Stimulated activated CD4-positive, alpha-beta T cell treated with anti-CD3 and anti-CD28 coated beads, Interleukin-12 subunit alpha, Interleukin-12 subunit beta, amount 100 ng/mL, for 48 hours (primary cell): ENCODE data around the gene ABL2.
"Not testable (repeated sequence)": the region's sequence is repeated elsewhere in the genome, so short reads cannot be mapped to it uniquely, and the experiment has no call there.

Source experiments
- DNase-seq, 3 donors: peaks; one replicate each; pipeline ENCODE4 v3.0.0-alpha.2; 2020; ENCODE audit warnings: low read depth in 2 of 3, low spot score in 1 of 3

Gene ABL2

DNA sequence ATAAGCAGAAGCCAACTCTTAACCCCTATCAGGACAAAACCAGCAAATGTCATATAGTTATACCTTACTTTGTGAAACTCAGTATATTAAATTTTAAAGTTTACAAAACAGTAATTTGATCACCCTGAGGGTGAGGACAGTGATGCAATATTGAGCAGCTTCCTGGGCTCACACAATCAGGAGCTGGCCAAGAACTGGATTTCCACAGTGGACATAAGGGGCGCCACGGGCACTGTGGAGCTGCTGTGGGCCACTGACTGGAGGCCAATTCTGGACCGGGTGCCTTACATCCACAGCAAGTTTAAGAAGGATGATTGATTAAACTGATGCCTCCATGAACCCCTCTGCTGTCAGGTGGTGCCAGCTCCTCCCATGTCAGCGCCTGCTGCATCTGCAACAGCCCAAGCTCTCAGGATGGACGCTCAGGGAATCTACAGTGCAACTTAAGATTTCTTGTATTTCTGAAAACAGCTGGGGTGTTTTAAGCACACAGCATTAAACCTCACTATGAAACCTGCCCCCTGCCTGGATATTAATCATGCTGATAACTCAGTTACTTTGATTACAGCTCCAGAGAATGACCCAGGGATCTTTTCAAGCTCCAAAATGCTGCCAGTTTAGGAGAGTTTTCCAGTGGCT, 91.7 kb downstream of the ABL2 start:
- no peak for DNase-seq

DNA sequence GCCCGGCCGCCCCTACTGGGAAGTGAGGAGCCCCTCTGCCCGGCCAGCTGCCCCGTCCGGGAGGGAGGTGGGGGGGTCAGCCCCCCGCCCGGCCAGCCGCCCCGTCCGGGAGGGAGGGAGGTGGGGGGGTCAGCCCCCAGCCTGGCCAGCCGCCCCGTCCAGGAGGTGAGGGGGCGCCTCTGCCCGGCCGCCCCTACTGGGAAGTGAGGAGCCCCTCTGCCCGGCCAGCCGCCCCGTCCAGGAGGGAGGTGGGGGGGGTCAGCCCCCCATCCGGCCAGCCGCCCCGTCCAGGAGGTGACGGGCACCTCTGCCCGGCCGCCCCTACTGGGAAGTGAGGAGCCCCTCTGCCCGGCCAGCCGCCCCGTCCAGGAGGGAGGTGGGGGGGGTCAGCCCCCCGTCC, 93.8 kb downstream of the ABL2 start:
- not testable (repeated sequence) for DNase-seq

DNA sequence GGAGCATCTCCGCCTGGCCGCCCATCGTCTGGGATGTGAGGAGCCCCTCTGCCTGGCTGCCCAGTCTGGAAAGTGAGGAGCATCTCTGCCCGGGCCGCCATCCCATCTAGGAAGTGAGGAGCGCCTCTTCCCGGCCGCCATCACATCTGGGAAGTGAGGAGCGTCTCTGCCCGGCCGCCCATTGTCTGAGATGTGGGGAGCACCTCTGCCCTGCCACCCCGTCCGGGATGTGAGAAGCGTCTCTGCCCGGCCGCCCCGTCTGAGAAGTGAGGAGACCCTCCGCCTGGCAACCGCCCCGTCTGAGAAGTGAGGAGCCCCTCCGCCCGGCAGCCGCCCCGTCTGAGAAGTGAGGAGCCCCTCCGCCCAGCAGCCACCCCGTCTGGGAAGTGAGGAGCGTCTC, 94.3 kb downstream of the ABL2 start:
- not testable (repeated sequence) for DNase-seq

DNA sequence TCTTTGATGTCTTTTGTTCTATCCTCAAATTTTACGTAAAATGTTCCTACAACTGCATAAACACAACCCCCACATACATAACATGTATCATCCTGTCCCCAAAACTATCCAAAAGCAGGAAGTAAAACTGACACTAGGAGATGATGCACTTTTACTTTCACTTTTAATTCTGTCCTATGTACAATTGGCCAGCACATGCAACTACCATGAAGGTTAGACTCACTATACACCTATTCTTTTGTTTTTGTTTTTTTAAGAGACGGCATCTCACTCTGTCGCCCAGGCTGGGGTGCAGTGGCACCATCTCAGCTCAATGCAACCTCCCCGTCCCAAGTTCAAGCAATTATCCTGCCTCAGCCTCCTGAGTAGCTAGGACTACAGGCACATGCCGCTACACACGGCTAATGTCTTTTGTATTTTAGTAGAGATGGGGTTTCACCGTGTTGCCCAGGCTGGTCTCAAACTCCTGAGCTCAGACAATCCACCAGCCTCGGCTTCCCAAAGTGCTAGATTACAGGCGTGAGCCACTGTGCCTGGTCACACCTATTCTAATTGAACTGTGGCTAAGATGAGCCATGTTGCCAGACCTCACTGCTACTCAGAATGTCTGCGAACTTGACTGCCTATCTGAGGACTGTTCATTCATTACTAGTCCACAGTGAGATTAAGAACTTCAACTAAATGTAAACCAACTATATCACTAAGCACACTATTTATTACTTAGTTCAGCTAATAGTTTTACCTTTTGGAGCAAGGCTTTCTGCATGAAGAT, 99.6 kb downstream of the ABL2 start:
- peak in 1 of 3 donors; percentile 5 for DNase-seq

DNA sequence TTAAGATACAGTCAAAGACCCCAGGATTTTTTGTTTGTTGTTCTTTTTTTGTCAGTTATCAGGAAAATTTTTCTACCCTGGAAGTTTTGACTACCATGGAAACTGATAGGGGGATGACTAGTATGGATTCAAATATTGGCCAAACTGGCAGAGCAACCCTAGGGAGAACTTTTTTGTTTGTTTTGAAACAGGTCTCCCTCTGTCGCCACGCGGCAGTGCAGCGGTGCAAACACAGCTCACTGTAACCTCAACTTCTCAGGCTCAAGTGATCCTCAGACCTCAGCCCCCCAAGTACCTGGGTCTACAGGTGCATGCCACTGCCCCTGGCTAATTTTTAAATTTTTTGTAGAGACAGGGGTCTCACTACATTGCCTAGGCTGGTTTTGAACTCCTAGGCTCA, 101.0 kb downstream of the ABL2 start:
- DNase-seq = no peak

DNA sequence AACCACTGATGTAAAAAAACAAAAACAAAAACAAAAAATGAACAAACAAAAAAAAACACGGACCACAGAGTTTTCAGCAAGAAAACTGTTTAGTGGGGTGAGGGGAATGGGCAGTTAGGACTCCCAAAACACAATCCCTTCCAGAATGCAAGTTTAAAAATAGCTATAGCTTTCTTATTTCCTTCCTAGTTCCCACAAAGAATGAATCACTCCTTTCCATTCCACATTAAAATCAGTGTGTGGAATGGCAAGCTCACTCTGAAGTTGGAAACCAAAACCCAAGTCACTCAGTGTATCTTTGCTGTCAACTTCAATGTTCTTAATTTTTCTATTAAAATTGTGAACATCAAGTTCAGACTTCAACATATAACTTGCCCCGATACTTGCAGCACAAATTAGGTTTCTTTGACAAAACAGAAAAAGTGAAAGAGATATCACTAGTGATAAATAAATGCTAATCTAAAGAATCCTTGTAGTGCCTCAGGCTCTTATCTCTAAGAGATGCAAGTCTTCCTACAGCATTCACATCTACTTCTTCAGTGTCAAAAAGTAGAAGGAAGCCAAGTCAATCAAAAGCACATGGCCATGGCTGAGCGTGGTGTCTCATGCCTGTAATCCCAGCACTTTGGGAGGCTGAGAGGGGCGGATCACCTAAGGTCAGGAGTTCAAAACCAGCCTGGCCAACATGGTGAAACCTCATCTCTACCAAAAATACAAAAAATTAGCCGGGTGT, 102.1 kb downstream of the ABL2 start:
- no peak for DNase-seq

DNA sequence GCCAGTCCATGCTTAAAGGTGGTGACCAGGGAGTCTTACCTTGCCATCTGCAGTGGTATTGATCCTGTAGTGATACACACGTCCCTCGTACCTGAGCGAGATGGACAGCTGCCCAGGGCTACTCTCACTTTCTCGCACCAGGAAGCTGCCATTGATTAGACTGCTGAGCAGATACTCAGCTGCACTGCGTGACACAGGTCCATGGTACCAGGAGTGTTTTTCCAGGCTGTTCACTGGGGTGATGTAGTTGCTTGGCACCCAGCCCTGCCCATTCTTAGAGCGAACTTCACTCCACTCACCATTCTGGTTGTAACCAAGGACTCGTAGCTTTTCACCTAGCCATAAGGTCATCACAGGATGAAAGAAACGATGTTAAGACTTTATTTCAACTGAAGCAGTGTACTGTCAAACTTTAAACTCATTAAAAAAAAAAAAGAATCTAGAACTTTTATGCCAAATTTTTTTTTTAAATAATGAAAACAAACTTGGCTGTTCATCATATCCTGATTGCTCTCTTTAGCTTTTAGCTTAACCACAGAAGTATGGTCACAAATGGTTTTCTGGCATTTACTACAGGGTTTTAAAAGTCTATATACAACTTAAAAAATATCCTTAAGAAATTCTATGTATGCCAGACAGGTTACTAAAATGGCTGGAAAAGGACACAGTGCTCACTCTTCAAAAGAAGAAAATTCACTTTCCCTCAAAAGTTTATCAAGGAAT, 103.0 kb downstream of the ABL2 start:
- DNase-seq = no peak

DNA sequence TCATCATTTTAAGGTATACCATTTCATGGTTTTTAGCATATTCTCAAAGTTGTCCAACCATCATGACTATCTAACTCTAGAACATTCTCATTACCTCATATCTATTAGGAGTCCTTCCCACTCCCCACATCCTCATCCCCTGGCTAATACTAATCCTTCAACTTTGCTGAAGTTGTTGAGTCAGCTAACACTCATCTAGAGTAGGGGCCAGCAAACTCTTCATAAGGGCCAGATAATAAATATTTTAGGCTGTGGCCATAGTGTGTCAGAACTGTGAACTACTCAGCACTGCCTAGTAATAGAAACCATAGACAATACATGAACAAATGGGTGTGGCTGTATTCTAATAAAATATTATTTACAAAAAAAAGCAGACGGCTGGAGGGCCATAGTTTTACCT, 104.6 kb downstream of the ABL2 start:
- no peak for DNase-seq

DNA sequence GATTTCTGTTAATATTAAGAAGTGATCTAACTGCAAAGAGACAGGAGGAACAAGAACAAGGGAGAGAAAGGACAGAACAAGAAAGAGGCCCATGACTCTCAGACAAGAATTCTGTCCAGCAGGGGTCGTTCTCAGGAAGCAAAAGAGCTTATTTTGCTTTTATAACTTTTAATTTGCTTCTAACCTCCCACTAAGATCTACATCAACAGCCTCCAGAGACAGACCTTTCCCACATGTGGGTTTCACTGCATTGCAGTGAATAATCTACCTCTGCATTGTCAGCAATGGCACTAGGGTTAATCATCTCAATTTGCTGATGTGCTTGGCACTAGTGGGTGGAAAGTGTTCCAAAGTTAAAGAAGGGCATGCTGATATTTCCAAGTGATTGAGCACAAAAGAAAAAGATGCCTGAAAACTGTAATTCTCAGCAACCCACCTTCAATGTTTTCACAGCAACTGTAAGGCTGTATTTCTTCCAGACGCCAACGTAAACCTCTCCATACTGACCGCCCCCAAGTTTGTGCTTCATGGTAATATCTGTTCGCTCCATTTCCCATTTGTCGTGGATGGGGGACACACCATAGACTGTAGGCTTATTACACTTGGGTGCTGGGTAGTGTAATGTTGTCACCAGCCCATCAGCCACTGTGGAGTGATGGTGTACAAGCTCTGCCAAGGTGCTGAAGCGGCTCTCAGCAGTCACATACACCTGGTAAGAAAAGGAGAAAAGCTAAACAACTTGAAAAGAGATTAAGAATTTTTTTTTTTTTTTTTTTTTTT, 108.1 kb downstream of the ABL2 start:
- DNase-seq = peak in 1 of 3 donors; percentile 40

DNA sequence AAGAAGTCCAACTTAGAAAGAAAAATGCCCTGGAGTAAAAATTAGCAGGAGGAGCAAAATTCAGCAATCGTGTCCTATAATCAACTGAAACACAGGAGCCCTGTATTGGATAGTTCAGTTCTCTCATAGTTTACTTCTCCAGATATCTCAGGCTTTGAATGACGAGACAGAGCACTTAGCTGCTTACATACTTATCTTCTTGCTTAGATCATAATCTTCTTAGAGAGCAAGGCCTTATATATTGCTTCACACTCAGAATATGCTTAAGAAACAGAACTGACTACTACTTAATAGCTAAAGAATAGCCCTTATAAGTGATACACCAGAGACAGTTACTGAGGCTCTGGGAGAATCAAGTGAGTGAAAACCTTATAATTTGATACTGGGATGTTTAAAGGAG, 108.7 kb downstream of the ABL2 start:
- DNase-seq = no peak

DNA sequence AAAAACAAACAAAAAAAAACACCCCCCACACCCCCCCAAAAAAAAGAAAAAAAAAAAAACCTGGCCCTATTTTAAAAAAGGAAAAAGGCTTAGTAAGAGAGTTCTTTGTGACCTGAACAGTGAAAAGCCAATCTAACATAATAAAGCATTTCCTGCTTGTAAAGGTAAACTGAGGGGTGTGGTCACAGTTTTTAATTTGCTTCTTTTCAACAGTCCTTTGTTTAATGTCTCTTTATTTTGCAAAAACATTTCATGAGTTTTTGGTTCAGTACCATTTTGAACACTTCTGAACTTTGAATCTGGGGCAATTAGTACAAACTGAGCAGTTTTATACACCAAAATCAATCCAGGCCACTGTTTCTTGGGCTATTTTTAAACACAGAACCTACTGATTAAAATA, 110.0 kb downstream of the ABL2 start:
- no peak for DNase-seq

DNA sequence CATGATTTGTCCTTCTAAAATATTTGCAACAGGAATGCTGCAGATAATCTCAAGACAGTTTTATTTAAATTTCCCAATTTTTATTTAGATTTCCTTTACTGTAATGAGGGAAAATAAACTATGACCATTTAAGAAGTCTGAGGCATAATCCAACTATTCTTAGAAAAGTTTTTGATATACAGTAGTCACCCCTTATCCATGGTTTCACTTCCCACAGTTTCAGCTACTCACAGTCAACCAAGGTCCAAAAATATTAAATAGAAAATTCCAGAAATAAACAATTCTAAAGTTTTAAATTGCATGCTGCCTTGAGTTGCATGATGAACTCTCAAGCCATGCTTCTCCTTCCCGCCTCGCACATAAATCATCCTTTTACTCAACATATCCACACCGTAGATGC, 114.3 kb downstream of the ABL2 start:
- DNase-seq = no peak

DNA sequence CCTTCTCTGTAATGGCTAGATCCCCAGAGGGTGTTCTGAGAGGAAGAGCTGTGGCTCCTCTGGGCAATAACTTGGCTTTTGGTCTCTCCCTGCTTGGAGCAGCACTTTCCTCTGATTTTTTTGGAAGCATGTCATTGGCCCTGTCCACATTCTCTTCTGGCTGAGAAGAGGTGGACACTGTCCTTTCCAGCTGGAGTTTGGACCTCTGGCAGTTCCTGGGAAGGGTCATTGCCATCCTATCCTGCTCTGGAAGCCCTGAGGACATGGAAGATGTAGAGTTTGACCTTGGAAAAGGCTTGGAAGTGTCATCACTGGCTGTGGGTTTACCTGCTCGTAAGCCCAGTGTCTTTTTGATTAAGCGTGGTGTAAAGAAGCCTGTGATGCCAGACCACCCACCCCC, 120.8 kb downstream of the ABL2 start:
- DNase-seq = no peak

DNA sequence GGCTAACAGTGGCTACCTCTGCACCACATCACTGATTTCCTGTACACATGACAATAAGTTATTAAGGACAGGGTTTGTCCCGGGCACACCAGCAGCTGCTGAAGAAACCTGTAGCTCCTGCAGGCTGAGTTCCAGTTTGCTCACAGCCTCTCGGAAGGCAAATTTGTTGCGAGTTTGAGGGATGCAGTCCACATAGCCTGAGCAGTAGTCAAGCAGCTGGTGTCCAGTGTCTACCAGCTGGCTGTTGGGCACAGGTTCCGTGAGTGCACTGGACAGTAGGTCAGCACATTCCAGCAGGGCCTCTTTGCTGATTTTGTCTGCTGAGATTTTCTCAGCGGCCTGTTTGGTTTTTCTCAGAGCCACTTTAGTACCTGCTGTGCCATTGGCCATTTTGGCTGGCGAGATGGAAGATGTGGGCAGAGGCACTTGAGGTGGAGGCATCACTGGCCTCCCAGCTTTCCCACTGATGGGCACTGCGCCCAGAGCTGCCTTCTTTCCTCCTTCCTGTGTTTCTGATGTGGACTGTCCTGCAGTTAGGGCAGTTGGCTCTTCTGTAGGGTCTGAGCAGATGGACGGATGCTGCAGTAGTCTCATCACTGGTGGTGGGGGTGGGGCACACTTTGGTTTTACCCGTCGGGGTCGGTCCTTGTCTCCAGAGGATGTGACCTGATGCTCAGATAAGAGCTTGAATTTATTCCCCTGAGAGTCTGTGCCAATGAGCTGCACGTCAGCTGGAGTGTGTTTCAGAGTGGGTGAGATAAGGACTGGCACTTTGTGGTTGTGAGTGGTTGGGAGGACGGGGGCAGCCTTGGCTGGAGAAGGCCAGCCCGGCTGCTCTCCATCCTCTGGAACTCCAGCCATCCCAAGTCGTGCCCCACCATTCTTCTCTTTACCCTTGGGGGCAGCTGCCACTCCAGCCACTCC, 121.5 kb downstream of the ABL2 start:
- DNase-seq = no peak

DNA sequence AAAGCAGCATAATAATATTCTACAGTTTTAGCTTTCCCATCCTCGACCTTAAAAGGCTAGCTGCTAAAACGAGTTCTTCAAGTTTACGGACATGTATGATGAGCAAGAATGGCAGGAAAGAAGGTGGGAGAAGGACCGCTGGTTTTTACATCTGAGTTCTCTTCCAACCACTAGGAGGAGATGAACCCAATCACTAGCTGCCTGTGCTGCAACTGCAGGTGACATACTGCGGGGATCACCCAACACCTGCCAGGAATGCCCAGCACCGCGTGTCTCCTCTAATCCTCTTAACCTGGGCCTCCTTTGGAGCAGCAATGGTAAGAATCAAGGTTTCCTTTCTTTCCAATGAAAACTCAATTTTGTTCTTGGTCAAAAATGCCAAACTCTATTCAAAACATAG, 124.1 kb downstream of the ABL2 start:
- no peak for DNase-seq

DNA sequence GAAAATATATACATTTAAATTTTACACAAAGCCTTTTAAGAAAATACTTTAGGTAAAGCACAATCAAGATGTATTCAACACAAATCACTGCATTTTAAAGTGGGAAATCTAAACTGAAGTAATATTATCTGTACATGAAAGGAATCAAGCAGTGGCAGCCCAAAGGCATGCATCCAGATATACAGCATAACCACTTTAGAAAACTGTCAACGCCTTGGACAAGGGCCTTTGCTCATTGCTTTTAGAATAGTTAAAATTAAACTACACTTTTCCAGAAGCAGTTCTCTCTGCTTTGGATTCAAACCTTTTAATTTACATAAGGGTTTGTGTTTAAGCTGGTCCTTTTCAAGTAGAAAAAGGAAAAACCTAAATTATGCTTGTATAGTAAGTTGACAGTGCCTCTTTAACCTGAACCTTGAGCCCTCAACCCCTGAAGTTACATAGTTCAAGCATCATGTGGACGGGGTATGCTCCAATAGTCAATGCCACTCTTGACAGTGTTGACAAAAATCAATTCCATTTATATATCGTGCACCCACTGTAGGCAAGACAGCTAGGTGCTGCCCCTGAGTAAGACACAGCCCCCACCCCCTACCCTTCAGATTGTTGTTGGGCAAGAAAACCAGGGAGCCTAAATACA, 124.7 kb downstream of the ABL2 start:
- DNase-seq = no peak

DNA sequence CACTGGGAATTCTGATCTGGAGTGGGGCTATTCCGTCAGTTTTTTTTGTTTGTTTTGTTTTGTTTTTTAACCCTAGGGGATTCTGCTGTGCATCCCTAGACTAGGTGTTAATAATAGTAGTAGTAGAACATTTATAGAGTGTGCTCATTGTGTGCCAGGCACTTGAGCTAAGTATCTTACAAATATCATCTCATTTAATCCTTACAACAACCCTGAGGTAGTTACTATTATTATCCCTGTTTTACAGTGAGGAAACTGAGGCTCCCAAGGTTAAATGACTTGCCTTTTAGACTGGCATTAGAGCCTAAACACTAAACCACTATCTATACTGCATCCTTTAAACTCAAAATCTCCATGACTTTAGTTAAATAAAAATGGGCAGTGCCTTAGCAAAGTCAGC, 125.5 kb downstream of the ABL2 start:
- DNase-seq = no peak

DNA sequence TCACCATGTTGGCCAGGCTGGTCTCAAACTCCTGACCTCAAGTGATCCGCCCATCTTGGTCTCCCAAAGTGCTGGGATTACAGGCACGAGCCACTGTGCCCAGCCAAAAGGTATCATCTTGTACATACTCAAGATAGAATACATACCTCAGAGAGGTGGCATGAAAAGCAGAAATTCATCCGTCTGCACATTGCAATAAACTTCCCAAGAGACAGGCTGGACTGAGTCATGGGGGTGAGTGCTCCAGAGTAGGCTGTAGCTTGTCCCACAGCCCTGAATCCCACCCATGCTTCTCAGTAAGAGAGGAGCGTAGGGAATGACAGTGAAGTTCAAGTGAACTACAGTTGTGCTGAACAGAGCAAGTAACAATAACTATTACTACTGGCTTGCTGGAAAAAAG, 127.9 kb downstream of the ABL2 start:
- DNase-seq = no peak

DNA sequence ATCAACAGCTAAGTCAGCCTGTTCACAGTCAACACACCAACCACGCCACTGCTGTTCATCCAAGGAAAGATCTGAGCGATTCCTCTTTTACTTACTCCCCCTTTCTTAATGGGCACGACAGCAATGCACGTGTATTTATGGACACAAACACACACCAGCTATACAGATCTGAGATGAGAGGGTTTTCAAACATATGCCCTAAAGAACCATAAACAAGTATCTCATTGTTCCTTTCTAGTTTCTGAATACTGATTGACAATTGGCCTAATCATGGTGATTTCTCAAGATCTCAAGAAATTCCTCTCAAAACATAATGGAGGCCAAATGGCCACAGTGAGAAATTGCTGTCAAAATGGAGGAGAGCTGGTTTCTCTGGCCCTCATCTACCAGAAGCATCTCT, 129.6 kb downstream of the ABL2 start:
- no peak for DNase-seq
